Kidney epithelial cell (primary cell): ENCODE data around the gene CCN5. TPM values are rescaled to one million over a fixed set of nuclear protein-coding genes. Genes with fewer than 3 reads are reported as not detected.

Experiments
- DNase-seq: peaks from one replicate; pipeline ENCODE4 v3.0.0-alpha.2; 2010; ENCODE audit warnings: low read depth
- H3K27me3 ChIP-seq: 2 replicates; pipeline ENCODE4 v1.6.0; 2011; ENCODE audit warnings: low read length; ENCODE audit not compliant: control insufficient read depth, insufficient read depth
- H3K36me3 ChIP-seq: 2 replicates; pipeline ENCODE4 v1.5.1; 2011; ENCODE audit warnings: low read length; ENCODE audit not compliant: control insufficient read depth, insufficient read depth
- H3K4me3 ChIP-seq: 2 replicates; pipeline ENCODE4 v1.5.1; 2011; ENCODE audit warnings: low read depth, mild to moderate bottlenecking, control low read depth, low read length
- total RNA-seq: library from RNA; depleted of rRNA; stranded (reverse); fragments of >200 nt; gene quantifications from 2 replicates; pipeline ENCODE4 v1.2.3, GENCODE V29; 2015
- TF ChIP-seq, protein P1 (sequence below): IDR thresholded peaks from 2 replicates; pipeline ENCODE4 v1.5.1; 2011; ENCODE audit warnings: mild to moderate bottlenecking, moderate library complexity, low read length, control low read depth, inconsistent platforms; ENCODE audit not compliant: insufficient read depth, poor library complexity, severe bottlenecking

Gene CCN5
- total RNA-seq, 1 donor from 2014 or later, result not detected

DNA sequence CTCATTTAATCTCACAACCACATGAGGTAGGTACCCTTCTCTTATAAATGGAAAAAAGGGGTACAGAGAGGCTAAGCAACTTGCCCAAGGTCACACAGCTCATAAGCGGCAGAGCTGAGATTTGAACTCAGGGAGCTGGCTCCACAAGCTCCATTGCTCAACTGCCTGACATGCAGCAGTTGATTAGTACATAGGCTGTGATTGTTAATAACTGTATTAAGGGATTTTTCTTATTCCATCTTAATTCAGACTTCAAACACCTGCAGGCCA, 6.6 kb downstream of the CCN5 start:
- no peaks in the 10 kb centered on the region for H3K27me3 ChIP-seq
- H3K36me3 ChIP-seq, result no peaks in the 10 kb centered on the region
- TF ChIP-seq, protein P1, sequence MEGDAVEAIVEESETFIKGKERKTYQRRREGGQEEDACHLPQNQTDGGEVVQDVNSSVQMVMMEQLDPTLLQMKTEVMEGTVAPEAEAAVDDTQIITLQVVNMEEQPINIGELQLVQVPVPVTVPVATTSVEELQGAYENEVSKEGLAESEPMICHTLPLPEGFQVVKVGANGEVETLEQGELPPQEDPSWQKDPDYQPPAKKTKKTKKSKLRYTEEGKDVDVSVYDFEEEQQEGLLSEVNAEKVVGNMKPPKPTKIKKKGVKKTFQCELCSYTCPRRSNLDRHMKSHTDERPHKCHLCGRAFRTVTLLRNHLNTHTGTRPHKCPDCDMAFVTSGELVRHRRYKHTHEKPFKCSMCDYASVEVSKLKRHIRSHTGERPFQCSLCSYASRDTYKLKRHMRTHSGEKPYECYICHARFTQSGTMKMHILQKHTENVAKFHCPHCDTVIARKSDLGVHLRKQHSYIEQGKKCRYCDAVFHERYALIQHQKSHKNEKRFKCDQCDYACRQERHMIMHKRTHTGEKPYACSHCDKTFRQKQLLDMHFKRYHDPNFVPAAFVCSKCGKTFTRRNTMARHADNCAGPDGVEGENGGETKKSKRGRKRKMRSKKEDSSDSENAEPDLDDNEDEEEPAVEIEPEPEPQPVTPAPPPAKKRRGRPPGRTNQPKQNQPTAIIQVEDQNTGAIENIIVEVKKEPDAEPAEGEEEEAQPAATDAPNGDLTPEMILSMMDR, result no peak
- H3K4me3 ChIP-seq, result no peak overlapping the region
- no peak for DNase-seq

DNA sequence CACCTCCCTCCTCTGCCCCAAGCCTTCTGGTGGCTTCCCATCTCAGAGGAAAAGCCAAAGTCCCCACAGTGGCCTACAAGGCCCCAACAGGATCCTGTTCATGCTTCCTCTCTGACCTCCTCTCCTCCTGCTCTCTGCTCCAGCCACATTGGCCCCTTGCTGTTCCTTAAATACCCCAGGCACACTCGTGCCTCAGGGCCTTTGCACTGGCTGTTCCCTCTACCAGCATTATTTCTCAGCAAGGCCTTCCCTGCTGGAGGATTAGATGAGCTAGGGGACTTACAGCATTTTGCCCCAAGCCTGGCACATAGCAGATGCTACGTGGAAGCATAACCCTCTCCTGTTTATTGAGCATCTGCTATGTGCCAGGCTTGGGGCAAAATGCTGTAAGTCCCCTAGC, 7.8 kb downstream of the CCN5 start:
- TF ChIP-seq, protein P1, result no peak
- H3K4me3 ChIP-seq, result no peak overlapping the region
- DNase-seq, result no peak
- H3K36me3 ChIP-seq, result no peaks in the 10 kb centered on the region
- H3K27me3 ChIP-seq, result no peaks in the 10 kb centered on the region

DNA sequence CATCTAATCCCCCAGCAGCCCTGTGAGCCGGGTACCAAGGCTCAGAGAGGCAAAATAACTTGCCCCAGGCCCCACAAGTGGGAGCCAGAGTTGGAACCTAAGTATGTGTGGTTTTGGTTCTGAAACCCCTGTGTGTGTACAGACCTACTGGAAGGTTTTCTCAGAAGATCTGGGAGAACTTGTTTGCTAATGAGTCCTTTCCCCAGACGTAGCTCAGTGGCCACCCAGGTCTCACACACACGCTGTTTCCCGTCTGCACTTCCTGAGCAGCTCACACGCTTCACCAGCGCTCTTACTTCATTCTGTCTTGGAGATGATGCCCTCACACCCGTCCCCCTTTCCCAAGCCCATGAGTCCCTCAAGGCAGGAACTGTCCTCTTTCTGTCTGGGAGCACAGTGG, 8.2 kb downstream of the CCN5 start:
- Histone ChIP-seq H3K36me3 (no peaks in the 10 kb centered on the region), H3K4me3 (no peak overlapping the region), H3K27me3 (no peaks in the 10 kb centered on the region)
- TF ChIP-seq, protein P1, result no peak
- DNase-seq, result no peak

DNA sequence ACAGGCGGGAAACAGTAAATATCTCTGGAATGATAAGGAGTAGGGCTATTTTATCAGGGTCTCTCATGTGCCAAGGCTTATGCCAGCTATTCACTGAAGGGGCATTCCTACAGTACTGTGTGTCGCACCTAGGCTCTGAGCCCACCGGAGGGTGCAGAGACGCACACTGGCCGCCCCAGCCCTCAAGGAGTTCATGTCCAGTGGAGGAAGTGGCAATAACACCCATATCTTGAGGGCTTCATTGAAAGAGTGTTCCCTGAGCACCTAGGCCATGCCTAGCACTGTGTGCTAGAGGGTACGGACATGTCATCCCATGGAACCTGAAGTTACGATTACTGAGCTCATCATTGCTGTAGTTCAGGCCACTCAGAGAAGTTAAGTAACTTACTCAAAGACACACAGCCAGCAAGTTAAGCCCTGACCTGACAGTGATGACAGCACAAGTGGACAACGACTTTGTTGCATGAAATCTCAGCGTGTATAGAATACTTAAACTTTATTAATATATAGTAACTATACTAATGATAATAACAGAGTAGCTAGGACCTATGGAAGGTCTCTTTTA, 8.7 kb downstream of the CCN5 start:
- no peaks in the 10 kb centered on the region for H3K27me3 ChIP-seq
- no peaks in the 10 kb centered on the region for H3K36me3 ChIP-seq
- H3K4me3 ChIP-seq, result no peak overlapping the region
- TF ChIP-seq, protein P1, result no peak
- no peak for DNase-seq

DNA sequence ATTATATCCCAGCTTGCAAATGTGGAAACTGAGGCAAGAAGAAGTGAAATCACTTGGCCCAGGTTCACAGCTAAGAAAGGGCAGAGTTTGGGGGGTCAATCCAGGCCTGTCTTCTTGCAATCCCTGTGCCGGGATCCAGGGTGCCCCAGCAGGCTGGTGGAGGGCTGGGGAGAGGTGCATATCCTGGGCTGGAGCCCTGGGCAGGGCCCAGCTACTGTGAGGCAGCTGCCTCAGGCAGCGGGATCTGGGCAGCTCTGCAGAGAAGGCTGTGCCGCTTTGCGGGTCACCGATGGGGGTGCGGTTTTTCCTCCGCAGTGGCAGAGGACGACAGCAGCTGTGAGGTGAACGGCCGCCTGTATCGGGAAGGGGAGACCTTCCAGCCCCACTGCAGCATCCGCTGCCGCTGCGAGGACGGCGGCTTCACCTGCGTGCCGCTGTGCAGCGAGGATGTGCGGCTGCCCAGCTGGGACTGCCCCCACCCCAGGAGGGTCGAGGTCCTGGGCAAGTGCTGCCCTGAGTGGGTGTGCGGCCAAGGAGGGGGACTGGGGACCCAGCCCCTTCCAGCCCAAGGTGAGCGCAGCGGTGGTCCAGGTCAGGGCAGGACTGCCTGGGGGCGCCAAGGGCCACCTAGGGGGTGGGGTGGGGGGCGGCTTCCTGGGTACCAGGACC, 9.4 kb downstream of the CCN5 start:
- TF ChIP-seq, protein P1, result no peak
- no peaks in the 10 kb centered on the region for H3K27me3 ChIP-seq
- H3K4me3 ChIP-seq, result no peak overlapping the region
- no peaks in the 10 kb centered on the region for H3K36me3 ChIP-seq
- DNase-seq, result no peak

DNA sequence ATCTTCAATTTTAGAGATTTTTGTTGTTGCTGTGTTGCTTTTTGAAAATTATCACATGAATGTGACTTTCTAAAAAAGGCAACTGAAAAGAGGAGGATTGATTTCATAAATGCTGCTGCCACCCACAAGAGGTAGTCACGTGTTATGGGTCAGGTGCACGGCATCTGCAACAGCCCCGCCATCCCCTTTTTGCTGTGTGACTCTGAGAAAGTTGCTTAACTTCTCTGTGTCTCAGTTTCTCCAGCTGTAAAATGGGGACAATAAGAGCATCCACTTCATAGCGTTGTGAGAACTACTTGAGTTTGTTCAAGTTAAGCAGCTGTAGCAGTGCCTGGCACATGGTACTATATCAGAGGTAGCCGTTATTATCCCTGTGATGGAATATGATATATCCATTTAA, 10.7 kb downstream of the CCN5 start:
- Histone ChIP-seq H3K27me3 (no peaks in the 10 kb centered on the region), H3K36me3 (no peaks in the 10 kb centered on the region), H3K4me3 (no peak overlapping the region)
- TF ChIP-seq, protein P1, result no peak
- DNase-seq, result no peak
